Neural cell (in vitro differentiated cells): ENCODE measurements around the gene ITGA3.

ENCODE experiments used
- CTCF ChIP-seq: fragments of 450-650 bp; IDR thresholded peaks from 2 replicates; pipeline ENCODE4 v1.5.1; 2014; ENCODE audit warnings: antibody characterized with exemption, mild to moderate bottlenecking, moderate library complexity; ENCODE audit not compliant: poor library complexity, severe bottlenecking
- EZH2 ChIP-seq: fragments of 200-600, 300-800 bp; shearing (Covaris generic), sonication (generic); IDR thresholded peaks from 2 replicates; pipeline ENCODE4 v1.6.1; 2014; ENCODE audit warnings: antibody characterized with exemption, low read length, borderline replicate concordance, mild to moderate bottlenecking; ENCODE audit not compliant: insufficient read depth, poor library complexity, severe bottlenecking

GRCh38 chr17:50081757-50082156 lies 25.8 kb downstream of the ITGA3 start:
- TF ChIP-seq CTCF = no peak
- TF ChIP-seq EZH2 = no peak
